H1 (cell line): Measurements from ENCODE around the gene ARNT2. TPM values are rescaled to one million over a fixed set of nuclear protein-coding genes. Genes with fewer than 3 reads are reported as not detected.

ENCODE experiments used
- KDM5A ChIP-seq: fragments of 200-600 bp; IDR thresholded peaks from 2 replicates; pipeline ENCODE4 v1.7.1; 2012; ENCODE audit warnings: mild to moderate bottlenecking, low read length, inconsistent platforms, mixed read lengths
- RBBP5 ChIP-seq: IDR thresholded peaks from 2 replicates; pipeline ENCODE4 v1.7.1; 2012; ENCODE audit warnings: low read depth, mild to moderate bottlenecking, inconsistent platforms, low read length, moderate library complexity, borderline replicate concordance
- ZNF274 ChIP-seq: IDR thresholded peaks from 2 replicates; pipeline ENCODE4 v1.7.0; 2012; ENCODE audit warnings: low read length, borderline replicate concordance; ENCODE audit errors: extremely low read depth
- polyA plus RNA-seq, 7 experiments: library from polyadenylated mRNA; depleted of rRNA in 3 of 7; stranded (reverse) in 5 of 7; unstranded in 2 of 7; fragments of >200 nt in 5 of 7; fragments of 200-250 nt in 2 of 7; gene quantifications; 1 replicate in 5 of 7; 2 replicates in 1 of 7; 4 replicates in 1 of 7; pipeline versions ENCODE4 v1.2.1 to v1.2.3, GENCODE V29; 2011 to 2013; ENCODE audit warnings: missing spikeins in 2 of 7, mixed read lengths in 2 of 7
- total RNA-seq: library from RNA; stranded (reverse); fragmentation: NEBNext Ultra II Directional; extraction: Animal tissue kit (Norgen Biotek cat#: 25700); gene quantifications from 2 replicates; pipeline ENCODE4 v1.2.1, GENCODE V29; 2021
- TF ChIP-seq, protein P1 (sequence below): fragments of 300-600 bp; sonication (generic); IDR thresholded peaks from 2 replicates; pipeline ENCODE4 v1.7.1; 2012; ENCODE audit warnings: low read length, moderate library complexity, mild to moderate bottlenecking, inconsistent platforms; ENCODE audit not compliant: insufficient replicate concordance
- TF ChIP-seq, protein P2 (sequence below): IDR thresholded peaks from 2 replicates; pipeline ENCODE4 v1.6.1; 2012; ENCODE audit warnings: inconsistent platforms

ARNT2 gene
- total and polyA plus RNA-seq, 2 of the 8 experiments (the other 6 are each of a cell fraction or from before 2014, with no cell fraction given) = 9.5 to 14.6 TPM

DNA sequence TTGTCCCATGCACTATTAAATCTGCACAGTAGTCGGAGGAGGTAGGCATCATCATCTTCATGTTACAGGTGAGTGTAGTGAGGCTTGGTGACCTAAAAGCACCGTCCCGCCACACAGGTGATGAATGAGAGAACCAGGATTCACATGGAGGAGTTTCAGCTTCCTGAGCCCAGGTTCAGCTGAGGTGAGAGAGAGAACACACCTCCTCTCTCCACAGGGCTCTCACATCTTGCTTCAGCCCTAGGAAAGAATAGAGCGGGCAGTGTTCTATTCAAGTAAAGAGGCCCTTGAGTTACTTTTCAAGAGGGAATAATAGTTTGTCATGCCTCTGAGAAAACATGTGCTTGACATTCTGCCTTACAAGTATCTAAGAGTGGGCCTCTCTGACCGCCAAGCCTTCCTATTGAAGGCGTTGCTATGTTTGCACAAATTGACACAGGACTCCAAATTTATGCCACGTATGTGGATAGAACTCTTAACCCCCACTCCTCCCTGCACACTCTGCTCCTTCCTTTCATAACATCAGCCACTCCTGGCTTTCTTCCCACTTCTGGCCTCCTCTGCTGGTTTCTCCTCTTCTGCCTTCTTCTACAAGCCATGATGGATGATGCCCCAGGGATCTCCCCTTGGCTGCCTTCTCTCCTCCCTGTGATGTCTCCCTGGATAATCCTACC, 152.6 kb downstream of the ARNT2 start (continued):
- TF ChIP-seq, protein P1, sequence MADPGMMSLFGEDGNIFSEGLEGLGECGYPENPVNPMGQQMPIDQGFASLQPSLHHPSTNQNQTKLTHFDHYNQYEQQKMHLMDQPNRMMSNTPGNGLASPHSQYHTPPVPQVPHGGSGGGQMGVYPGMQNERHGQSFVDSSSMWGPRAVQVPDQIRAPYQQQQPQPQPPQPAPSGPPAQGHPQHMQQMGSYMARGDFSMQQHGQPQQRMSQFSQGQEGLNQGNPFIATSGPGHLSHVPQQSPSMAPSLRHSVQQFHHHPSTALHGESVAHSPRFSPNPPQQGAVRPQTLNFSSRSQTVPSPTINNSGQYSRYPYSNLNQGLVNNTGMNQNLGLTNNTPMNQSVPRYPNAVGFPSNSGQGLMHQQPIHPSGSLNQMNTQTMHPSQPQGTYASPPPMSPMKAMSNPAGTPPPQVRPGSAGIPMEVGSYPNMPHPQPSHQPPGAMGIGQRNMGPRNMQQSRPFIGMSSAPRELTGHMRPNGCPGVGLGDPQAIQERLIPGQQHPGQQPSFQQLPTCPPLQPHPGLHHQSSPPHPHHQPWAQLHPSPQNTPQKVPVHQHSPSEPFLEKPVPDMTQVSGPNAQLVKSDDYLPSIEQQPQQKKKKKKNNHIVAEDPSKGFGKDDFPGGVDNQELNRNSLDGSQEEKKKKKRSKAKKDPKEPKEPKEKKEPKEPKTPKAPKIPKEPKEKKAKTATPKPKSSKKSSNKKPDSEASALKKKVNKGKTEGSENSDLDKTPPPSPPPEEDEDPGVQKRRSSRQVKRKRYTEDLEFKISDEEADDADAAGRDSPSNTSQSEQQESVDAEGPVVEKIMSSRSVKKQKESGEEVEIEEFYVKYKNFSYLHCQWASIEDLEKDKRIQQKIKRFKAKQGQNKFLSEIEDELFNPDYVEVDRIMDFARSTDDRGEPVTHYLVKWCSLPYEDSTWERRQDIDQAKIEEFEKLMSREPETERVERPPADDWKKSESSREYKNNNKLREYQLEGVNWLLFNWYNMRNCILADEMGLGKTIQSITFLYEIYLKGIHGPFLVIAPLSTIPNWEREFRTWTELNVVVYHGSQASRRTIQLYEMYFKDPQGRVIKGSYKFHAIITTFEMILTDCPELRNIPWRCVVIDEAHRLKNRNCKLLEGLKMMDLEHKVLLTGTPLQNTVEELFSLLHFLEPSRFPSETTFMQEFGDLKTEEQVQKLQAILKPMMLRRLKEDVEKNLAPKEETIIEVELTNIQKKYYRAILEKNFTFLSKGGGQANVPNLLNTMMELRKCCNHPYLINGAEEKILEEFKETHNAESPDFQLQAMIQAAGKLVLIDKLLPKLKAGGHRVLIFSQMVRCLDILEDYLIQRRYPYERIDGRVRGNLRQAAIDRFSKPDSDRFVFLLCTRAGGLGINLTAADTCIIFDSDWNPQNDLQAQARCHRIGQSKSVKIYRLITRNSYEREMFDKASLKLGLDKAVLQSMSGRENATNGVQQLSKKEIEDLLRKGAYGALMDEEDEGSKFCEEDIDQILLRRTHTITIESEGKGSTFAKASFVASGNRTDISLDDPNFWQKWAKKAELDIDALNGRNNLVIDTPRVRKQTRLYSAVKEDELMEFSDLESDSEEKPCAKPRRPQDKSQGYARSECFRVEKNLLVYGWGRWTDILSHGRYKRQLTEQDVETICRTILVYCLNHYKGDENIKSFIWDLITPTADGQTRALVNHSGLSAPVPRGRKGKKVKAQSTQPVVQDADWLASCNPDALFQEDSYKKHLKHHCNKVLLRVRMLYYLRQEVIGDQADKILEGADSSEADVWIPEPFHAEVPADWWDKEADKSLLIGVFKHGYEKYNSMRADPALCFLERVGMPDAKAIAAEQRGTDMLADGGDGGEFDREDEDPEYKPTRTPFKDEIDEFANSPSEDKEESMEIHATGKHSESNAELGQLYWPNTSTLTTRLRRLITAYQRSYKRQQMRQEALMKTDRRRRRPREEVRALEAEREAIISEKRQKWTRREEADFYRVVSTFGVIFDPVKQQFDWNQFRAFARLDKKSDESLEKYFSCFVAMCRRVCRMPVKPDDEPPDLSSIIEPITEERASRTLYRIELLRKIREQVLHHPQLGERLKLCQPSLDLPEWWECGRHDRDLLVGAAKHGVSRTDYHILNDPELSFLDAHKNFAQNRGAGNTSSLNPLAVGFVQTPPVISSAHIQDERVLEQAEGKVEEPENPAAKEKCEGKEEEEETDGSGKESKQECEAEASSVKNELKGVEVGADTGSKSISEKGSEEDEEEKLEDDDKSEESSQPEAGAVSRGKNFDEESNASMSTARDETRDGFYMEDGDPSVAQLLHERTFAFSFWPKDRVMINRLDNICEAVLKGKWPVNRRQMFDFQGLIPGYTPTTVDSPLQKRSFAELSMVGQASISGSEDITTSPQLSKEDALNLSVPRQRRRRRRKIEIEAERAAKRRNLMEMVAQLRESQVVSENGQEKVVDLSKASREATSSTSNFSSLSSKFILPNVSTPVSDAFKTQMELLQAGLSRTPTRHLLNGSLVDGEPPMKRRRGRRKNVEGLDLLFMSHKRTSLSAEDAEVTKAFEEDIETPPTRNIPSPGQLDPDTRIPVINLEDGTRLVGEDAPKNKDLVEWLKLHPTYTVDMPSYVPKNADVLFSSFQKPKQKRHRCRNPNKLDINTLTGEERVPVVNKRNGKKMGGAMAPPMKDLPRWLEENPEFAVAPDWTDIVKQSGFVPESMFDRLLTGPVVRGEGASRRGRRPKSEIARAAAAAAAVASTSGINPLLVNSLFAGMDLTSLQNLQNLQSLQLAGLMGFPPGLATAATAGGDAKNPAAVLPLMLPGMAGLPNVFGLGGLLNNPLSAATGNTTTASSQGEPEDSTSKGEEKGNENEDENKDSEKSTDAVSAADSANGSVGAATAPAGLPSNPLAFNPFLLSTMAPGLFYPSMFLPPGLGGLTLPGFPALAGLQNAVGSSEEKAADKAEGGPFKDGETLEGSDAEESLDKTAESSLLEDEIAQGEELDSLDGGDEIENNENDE = no peak
- TF ChIP-seq ZNF274 (no peak), RBBP5 (no peak), KDM5A (no peak)
- TF ChIP-seq, protein P2, sequence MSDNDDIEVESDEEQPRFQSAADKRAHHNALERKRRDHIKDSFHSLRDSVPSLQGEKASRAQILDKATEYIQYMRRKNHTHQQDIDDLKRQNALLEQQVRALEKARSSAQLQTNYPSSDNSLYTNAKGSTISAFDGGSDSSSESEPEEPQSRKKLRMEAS = no peak
